HG02759 (cell line): Measurements from ENCODE around the gene CFAP45.
A peak's percentile ranks its signal among the peaks of the same experiment; 100 is the strongest.

Experiments
- ATAC-seq: cut with Tn5 transposase; IDR thresholded peaks from one replicate; pipeline ENCODE4 v1.9.1; 2021; ENCODE audit warnings: mild to moderate bottlenecking, moderate library complexity; ENCODE audit not compliant: unreplicated experiment

Gene CFAP45

GRCh38 chr1:159924791-159925718 is 25.1 kb upstream of the CFAP45 start, which contains the start of gene TAGLN2:
Gene TAGLN2, minus strand, starts transcription at chr1:159925507. Its CDS starts 4,998 bp downstream, at chr1:159920509.
- ATAC-seq: peak; percentile 64

DNA sequence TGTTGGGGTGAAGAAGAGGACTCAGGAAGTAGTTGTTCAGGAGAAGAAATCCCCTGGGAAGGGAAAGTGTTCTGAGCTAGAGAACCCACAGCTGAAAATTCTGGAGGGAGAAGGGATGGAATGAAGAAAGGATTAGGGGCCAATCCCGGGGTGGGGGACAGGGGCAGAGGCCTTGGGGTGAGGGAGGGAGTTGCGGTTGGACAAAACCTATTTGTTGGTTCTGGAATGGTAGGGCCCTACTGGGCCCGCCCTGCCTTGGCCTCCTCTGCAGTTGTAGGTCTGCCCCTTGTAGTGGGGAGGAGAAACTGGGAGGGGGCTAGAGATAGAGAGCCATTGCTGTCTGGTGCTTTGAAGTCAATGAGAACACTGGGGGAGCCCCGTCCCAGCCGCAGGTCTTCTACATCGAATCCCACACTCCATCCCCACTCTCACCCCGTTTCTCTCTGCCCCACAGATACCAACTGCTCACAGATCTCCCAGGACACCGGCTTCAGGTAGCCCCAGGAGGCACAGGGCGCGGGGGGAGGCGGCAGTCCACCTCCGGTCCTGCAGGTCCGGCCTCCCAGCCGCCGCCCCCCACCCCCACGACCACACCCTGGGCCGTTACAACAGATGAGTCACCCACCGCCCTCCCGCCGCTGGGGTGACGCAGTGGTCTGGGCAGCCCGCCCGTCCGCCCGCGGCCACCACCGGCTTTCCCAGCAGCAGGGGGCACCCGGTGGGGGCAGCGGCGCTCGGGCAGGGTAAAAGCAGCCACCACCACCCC is 24.2 kb upstream of the CFAP45 start:
- peak; percentile 16 for ATAC-seq

DNA sequence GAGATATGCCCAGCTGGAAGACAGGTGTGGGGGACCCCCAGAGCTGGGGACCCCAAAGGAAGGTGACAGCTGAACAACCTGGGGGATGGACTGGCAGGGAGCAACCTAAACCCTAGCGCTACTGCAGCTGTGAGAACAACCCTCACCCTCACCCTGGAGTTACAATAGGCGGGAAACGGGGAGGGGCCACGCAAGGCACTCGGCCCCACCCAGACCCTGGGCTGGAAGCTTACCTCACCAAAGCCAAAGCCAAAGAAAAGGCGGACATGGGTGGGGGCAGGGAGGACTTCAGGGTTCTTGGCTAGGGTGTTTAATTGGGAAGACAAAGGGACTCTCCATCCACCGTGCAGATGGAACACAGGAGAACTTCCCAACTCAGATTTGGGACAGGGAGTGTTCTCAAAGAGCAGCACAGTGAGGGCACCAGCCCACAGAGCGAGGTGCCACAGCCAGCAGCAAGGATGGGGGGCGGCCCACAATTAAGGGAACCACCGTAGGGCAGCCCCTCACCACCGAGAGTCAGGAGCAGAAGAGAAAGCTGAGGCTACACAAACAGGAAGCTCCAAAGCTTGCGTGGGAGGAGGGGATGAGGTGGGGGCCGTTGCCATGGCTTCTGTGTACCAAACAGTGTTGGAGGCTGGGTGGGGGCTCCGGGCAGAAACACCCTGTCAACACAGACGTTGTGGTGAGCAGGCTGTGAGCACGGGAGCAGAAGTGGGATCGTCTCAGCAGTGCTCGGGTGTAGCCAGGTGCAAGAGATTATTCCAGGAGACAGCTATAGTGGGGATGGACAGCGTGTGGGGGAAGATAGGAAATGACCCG is 23.4 kb upstream of the CFAP45 start:
- peak; percentile 28 for ATAC-seq

- ATAC-seq: no peak
Observed at GRCh38 chr1:159922511-159923202, 22.7 kb upstream of the CFAP45 start.

GRCh38 chr1:159921700-159922504 is 21.9 kb upstream of the CFAP45 start:
- ATAC-seq: peak; percentile 13

DNA sequence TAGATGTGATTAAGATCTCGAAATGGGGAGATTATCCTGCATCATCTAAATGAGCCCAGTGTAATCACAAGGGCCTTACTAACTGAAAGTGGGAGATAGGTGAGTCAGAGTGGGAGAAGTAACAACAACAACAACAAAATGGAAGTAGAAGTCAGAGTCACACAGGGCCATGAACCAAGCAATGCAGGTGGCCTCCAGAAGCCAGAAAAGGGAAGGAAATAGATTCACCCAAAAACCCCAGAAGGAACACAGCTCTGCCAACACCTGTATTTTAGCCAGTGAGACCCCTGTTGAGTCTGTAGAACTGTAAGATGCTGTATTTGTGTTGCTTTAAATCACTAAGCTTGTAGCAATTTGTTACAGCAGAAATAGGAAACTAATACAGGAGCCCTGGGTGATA is 21.3 kb upstream of the CFAP45 start:
- ATAC-seq: peak; percentile 23

GRCh38 chr1:159920651-159921050 is 20.7 kb upstream of the CFAP45 start:
- no peak for ATAC-seq

DNA sequence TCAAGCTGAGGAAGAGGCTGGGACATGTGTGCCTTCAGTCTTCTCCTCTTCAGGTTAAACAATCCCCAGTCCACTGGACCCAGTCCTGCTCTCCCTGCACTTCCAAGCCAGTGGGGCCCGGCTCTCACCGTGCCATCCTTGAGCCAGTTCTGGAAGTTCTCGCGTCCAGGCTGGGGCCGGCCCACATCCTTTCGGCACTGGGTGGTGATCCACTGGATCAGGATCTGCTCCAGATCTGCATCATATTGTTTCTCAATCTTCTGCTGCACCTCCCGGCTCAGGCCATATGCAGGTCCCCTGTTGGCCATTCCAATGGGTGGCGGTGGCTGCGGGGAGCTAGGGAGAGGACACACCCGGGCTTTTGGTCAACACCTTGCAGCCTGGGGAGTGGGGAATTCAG is 20.2 kb upstream of the CFAP45 start:
- no peak for ATAC-seq

- ATAC-seq: no peak
Observed at GRCh38 chr1:159919236-159919865, 19.4 kb upstream of the CFAP45 start.

- ATAC-seq: no peak
Observed at GRCh38 chr1:159918352-159919200, 18.6 kb upstream of the CFAP45 start.

DNA sequence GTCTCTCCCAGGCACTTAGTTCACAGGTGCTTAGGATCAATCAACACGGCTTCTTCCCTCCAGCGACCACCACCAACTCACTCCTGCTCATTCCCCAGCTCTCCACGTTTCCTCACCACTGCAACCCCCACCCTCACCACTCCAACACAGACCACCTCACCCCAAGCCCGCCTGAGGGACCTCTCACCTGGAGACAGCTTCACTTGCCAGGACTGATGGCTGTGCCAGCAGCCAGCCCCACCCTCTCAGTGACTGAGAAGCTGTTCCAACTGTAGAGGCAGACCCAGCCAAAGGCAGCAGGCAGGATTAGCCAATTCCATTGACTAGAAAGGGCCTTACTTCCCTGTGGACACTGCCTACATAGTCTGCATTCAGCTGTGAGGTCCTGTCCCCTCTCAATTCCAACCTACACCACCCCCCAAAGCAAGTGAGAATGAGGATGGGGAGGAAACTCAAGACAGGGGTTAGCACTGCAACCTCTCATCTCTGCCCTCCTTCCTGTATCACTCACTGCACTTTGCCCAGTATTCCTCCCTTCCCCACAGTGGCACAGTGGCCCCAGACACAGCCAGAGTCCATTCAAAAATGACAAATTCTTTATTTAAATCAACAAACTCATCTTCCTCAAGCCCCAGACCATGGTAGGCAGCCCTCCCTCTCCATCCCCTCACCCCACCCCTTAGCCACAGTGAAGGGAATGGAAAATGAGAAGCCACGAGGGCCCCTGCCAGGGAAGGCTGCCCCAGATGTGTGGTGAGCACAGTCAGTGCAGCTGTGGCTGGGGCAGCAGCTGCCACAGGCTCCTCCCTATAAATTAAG is 17.8 kb upstream of the CFAP45 start:
- ATAC-seq: no peak

DNA sequence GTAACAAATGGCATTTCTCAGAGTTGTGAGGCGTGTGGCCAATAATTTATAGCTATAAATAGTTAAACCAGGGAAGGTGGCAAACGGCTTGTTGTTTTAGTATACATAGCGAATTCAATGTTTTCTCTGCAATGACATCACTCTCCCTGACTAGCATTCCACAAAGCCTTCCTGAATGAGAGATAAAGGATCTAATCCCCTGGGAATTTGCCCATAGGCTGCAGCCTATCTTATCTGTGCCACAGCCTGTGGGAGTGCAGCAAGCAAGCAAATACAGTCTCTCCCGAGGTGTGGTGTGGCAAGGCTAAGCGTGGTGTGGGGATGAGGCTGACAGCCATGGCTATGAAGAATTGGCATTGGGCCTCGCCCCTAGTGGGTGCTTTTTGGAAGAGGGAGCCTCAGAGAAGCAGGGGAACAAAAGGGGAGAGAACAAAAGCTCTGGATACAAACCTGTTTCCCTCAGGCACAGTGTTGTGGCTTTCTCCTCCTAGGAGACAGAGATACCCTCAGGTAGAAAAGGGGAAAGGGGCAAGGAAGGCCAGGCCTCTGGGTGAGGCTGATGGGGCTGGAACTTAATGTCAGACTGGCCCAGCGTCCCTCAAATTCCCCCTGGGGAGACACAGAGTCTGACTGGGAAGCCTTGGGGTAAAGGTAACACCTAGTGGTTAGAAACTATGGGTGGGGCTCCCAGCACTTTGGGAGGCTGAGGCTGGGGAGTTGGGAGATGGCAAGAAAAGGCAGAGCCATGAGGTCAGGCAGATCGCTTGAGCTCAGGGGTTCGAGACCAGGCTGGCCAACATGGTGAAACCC is 16.5 kb upstream of the CFAP45 start:
- ATAC-seq: no peak

DNA sequence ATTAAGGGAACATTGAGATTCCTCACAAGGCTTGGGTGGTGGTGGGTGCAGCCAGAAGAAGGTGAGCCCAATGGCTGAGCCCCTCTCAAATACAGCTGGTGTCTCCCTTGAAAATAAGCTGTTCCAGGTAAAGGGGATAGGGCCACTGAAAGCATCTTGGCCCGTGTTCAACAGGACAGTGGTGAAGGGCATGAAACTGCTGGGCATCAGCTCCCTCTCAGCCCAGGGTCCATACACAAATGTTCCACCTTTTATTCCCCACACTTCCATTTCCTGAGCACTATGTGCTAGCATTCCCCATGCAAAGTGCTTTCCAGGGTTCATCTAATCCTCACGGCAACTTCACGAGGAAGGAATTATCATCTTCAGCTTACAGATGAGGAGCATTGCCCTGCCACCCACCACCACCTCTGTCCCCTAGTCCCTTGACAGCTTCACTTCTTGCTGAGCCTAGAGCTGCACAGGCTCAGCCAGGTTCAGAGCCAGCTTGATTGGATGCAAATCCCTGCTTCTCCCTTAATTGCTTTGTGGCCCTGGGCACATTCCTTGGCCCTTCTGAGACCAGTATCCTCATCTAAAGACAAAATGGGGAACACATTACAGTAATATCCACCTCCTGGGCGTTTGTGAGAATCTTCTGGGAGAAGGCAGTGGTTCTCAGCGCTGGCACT is 15.7 kb upstream of the CFAP45 start:
- ATAC-seq: no peak

DNA sequence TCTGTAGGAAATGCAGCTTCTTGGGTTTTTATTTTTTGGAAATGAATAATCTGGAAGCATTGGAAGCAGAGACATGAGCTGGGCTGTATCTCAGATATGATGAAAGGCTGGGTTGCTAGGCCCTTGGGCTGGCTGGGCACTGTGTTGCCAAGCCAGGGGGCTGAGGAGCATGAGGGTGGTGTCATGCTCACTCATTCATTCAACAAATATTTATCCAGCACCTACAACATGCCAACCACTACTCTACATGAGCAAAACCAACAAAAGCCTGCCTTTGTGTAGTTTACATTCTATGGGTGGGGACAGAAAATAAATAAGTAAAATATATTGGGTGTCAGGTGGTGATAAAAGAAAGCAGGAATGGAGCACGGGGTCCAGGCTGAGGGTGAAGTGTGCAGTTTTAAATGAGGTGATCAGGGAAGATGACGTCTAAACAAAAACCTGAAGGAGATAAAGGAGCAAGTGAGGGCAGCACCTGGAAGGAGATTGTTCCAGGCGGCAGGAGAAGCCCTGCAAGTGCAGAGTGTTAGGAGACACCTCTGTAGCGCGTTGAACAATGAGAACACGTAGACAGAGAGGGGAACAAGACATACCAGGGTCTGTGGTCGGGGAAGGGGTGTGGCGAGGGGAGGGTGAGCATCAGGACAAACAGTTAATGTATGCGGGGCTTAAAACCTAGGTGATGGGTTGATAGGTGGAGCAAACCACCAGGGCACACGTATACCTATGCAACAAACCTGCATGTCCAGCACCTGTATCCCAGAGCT is 14.5 kb upstream of the CFAP45 start:
- no peak for ATAC-seq
